Measurements from ENCODE around the gene SLC24A4.

Gene SLC24A4

DNA sequence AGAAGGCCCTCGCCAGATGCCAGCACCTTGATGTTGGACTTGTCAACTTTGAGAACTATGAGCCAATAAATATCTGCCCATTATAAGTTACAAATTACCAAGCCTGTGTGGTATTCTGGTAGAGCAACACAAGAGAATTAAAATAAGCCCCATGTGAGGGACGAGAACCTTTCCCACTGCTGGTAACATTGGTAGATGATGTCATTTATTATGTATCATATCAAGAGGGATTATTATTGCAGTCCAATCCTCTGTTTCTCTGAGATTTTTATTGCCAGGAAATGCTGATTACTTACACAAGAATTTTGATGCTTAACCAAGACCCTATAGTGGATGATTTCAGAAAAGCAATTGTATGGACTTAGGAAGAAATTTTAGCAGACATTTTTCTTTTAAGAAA, 40.3 kb upstream of the SLC24A4 start:
- Histone ChIP-seq H3K9me2 (replicated peaks; ENCODE audit: control insufficient read depth, low read length) (no peaks in the 10 kb centered on the region), H3K36me3 (ENCODE audit: control insufficient read depth, low read length) (no peaks in the 10 kb centered on the region), H4K20me1 (ENCODE audit: control insufficient read depth, insufficient read depth, low read depth, low read length) (no peaks in the 10 kb centered on the region), H3K4me2 (ENCODE audit: low read length) (no peak overlapping the region), H3F3A (ENCODE audit: control insufficient read depth, insufficient read depth) (no peaks in the 10 kb centered on the region), H3K4me1 (ENCODE audit: control insufficient read depth, low read length) (no peaks in the 10 kb centered on the region), H3K27me3 (ENCODE audit: control insufficient read depth, low read length) (no peaks in the 10 kb centered on the region), H3K4me3 (ENCODE audit: low read length) (no peak overlapping the region), H3K9me3 (ENCODE audit: control insufficient read depth, insufficient read depth, low read length) (no peaks in the 10 kb centered on the region), H3K27ac (ENCODE audit: low read depth, low read length) (no peak overlapping the region), H3K79me2 (ENCODE audit: control insufficient read depth, low read length) (no peaks in the 10 kb centered on the region)
- TF ChIP-seq EZH2phosphoT487 (IDR thresholded peaks at IDR 0.05; ENCODE audit: borderline replicate concordance, low read length): no peak
- TF ChIP-seq, protein P1, sequence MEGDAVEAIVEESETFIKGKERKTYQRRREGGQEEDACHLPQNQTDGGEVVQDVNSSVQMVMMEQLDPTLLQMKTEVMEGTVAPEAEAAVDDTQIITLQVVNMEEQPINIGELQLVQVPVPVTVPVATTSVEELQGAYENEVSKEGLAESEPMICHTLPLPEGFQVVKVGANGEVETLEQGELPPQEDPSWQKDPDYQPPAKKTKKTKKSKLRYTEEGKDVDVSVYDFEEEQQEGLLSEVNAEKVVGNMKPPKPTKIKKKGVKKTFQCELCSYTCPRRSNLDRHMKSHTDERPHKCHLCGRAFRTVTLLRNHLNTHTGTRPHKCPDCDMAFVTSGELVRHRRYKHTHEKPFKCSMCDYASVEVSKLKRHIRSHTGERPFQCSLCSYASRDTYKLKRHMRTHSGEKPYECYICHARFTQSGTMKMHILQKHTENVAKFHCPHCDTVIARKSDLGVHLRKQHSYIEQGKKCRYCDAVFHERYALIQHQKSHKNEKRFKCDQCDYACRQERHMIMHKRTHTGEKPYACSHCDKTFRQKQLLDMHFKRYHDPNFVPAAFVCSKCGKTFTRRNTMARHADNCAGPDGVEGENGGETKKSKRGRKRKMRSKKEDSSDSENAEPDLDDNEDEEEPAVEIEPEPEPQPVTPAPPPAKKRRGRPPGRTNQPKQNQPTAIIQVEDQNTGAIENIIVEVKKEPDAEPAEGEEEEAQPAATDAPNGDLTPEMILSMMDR (IDR thresholded peaks at IDR 0.05; ENCODE audit: low read depth, low read length, poor library complexity, severe bottlenecking): no peak

DNA sequence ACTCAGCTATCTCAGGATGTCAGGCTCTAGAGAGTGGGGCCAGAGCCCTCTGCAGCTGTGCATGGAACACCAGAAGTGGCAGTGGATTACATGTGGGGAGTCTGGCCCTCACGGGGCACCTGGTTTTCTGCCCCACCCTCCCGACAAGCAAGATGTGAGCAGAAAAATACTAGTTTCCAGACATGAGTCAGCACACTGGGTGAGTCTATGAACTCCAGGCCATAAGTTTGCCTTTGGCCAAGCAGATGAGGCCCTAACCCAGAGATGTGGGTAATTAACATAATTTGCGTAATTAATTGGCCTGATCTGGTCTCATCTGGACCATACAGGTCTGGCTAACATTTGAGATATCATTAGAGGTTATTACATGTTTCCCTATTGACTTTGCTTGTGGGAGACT, 37.7 kb upstream of the SLC24A4 start:
- Histone ChIP-seq H3K27ac (ENCODE audit: low read depth, low read length) (no peak overlapping the region), H3K4me2 (ENCODE audit: low read length) (no peak overlapping the region), H3K79me2 (ENCODE audit: control insufficient read depth, low read length) (no peaks in the 10 kb centered on the region), H3K9me3 (ENCODE audit: control insufficient read depth, insufficient read depth, low read length) (no peaks in the 10 kb centered on the region), H3K27me3 (ENCODE audit: control insufficient read depth, low read length) (no peaks in the 10 kb centered on the region), H3K4me1 (ENCODE audit: control insufficient read depth, low read length) (no peaks in the 10 kb centered on the region), H4K20me1 (ENCODE audit: control insufficient read depth, insufficient read depth, low read depth, low read length) (no peaks in the 10 kb centered on the region), H3F3A (ENCODE audit: control insufficient read depth, insufficient read depth) (no peaks in the 10 kb centered on the region), H3K36me3 (ENCODE audit: control insufficient read depth, low read length) (no peaks in the 10 kb centered on the region), H3K9me2 (replicated peaks; ENCODE audit: control insufficient read depth, low read length) (no peaks in the 10 kb centered on the region), H3K4me3 (ENCODE audit: low read length) (no peak overlapping the region)
- TF ChIP-seq, protein P1 (IDR thresholded peaks at IDR 0.05; ENCODE audit: low read depth, low read length, poor library complexity, severe bottlenecking): no peak
- TF ChIP-seq EZH2phosphoT487 (IDR thresholded peaks at IDR 0.05; ENCODE audit: borderline replicate concordance, low read length): no peak

DNA sequence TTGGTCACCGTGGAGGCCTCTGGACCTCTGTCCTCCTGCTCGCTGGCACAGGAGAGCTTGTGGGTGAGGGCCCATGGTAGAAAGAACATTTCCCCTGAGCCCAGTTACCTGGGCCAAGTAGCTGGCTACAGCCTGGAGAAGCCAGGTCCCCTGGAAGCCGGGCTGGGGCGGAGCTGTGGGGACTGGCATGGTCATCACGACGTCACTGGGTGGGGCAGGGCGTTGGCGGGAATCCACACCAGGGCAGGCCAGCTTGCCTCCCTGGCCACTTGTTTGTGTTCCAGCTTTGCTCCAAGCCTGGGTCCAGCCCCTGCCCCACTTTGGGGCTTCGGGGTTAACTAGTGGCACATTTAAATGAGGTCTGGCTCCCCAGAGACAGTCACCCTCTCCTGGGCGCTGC, 35.0 kb upstream of the SLC24A4 start:
- TF ChIP-seq, protein P1 (IDR thresholded peaks at IDR 0.05; ENCODE audit: low read depth, low read length, poor library complexity, severe bottlenecking): no peak
- no peak for TF ChIP-seq EZH2phosphoT487 (IDR thresholded peaks at IDR 0.05; ENCODE audit: borderline replicate concordance, low read length)
- H3K36me3 ChIP-seq (ENCODE audit: control insufficient read depth, low read length): no peaks in the 10 kb centered on the region
- no peaks in the 10 kb centered on the region for H3K4me1 ChIP-seq (ENCODE audit: control insufficient read depth, low read length)
- H4K20me1 ChIP-seq (ENCODE audit: control insufficient read depth, insufficient read depth, low read depth, low read length): no peaks in the 10 kb centered on the region
- H3K79me2 ChIP-seq (ENCODE audit: control insufficient read depth, low read length): no peaks in the 10 kb centered on the region
- no peak overlapping the region for H3K27ac ChIP-seq (ENCODE audit: low read depth, low read length)
- 0 out of 2 replicates have a peak, but pooled peaks cover 6% of the 10 kb centered on the region for H3K27me3 ChIP-seq (ENCODE audit: control insufficient read depth, low read length)
- H3K4me3 ChIP-seq (ENCODE audit: low read length): no peak overlapping the region
- H3K4me2 ChIP-seq (ENCODE audit: low read length): no peak overlapping the region
- no peaks in the 10 kb centered on the region for H3K9me2 ChIP-seq (replicated peaks; ENCODE audit: control insufficient read depth, low read length)
- H3F3A ChIP-seq (ENCODE audit: control insufficient read depth, insufficient read depth): no peaks in the 10 kb centered on the region
- H3K9me3 ChIP-seq (ENCODE audit: control insufficient read depth, insufficient read depth, low read length): no peaks in the 10 kb centered on the region
